ENCODE measurements around the gene CD300C. TPM values are rescaled to one million over a fixed set of nuclear protein-coding genes. Genes with fewer than 3 reads are reported as not detected.

The CD300C gene
- total RNA-seq, 2 donors from 2014 or later: 0.52 TPM; not detected in 1

Other genes starting within 250 kb of the CD300C start
- gene KIF19, start 219.9 kb downstream of the CD300C start, total RNA-seq: 1 to 10 TPM; 2.3 to 3.3 TPM
- gene BTBD17, start 184.2 kb downstream of the CD300C start, total RNA-seq: 1 to 10 TPM in 1 of 2 donors, not detected in 1; 1.0 TPM
- under 1 TPM; 0.52 to 0.66 TPM for gene GPR142, start 178.6 kb downstream of the CD300C start, total RNA-seq
- 10 to 100 TPM; 68.0 to 71.2 TPM for gene GPRC5C, start 114.0 kb downstream of the CD300C start, total RNA-seq
- 1 to 10 TPM; 2.0 to 3.1 TPM for gene CD300A, start 79.5 kb downstream of the CD300C start, total RNA-seq
- gene CD300LB, start 14.6 kb downstream of the CD300C start, total RNA-seq: not detected
- gene CD300H, start 21.4 kb upstream of the CD300C start, total RNA-seq: not detected
- gene CD300LD, start 46.2 kb upstream of the CD300C start, total RNA-seq: not detected
- gene CD300E, start 77.6 kb upstream of the CD300C start, total RNA-seq: not detected
- not detected for gene CD300LF, start 166.8 kb upstream of the CD300C start, total RNA-seq
- under 1 TPM; 0.66 to 0.78 TPM for gene RAB37, start 191.1 kb upstream of the CD300C start, total RNA-seq
- gene NHERF1, start 202.5 kb upstream of the CD300C start, total RNA-seq: 10 to 100 TPM; 56.6 to 64.9 TPM
- 10 to 100 TPM; 21.8 to 23.3 TPM for gene NAT9, start 230.2 kb upstream of the CD300C start, total RNA-seq

All from body of pancreas (tissue), 2 donors.